ENCODE data around the gene CFAP77. TPM values are rescaled to one million over a fixed set of nuclear protein-coding genes. Genes with fewer than 3 reads are reported as not detected.
A peak's percentile ranks its signal among the peaks of the same experiment; 100 is the strongest.

The CFAP77 gene
- total and polyA plus RNA-seq, 2 donors from 2014 or later, result 0.50 TPM; not detected in 1

DNA sequence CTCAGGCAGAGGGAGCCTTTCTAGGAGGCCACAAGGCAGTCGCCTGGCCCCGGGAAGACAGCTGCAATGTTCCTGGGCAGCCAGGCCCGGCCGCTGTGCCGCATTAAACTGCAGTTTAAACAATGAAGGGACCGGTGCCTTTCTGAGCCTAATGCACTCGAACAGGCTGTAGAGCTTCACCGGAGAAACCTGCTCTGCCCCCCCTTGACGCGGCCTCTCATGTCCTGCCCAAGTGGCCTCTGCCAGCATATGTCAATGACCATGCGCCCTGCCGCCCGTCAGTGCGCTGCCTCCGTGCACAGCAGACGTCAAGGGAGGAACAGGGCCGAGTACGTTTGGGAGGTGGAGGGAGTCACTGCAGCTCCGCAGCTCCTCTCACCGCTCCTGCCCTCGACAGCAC, 133.9 kb downstream of the CFAP77 start:
- H3K4me1 ChIP-seq (ENCODE audit: control insufficient read depth in 2 of 3, insufficient read depth in 2 of 3, low read depth in 1 of 3, low read length in 3 of 3), result peaks cover 0 to 2% (median 0%) of the 10 kb centered on the region in 3 donors
- no peaks in the 10 kb centered on the region for H3K9me3 ChIP-seq (ENCODE audit: control insufficient read depth in 2 of 3, insufficient read depth in 1 of 3, low read length in 3 of 3)
- intact Hi-C loops (cut with DNase I), result no loop called here
- no peaks in the 10 kb centered on the region for H3K27me3 ChIP-seq (ENCODE audit: control insufficient read depth, insufficient read depth, low read length)
- DNase-seq (peak in 2 of 5 donors; percentile 60 to 63), FAIRE-seq (no peak)
- H3K36me3 ChIP-seq (ENCODE audit: control insufficient read depth in 2 of 3, insufficient read depth in 3 of 3, low read length in 3 of 3), result no peaks in the 10 kb centered on the region
- H3K27ac ChIP-seq (ENCODE audit: low read depth in 2 of 2, low read length in 2 of 2), result no peak overlapping the region
- H3K4me3 ChIP-seq (ENCODE audit: low read length in 3 of 3), result no peak overlapping the region
- H3K9ac ChIP-seq (ENCODE audit: low read length in 3 of 3), result no peak overlapping the region
- TF ChIP-seq, protein P1, sequence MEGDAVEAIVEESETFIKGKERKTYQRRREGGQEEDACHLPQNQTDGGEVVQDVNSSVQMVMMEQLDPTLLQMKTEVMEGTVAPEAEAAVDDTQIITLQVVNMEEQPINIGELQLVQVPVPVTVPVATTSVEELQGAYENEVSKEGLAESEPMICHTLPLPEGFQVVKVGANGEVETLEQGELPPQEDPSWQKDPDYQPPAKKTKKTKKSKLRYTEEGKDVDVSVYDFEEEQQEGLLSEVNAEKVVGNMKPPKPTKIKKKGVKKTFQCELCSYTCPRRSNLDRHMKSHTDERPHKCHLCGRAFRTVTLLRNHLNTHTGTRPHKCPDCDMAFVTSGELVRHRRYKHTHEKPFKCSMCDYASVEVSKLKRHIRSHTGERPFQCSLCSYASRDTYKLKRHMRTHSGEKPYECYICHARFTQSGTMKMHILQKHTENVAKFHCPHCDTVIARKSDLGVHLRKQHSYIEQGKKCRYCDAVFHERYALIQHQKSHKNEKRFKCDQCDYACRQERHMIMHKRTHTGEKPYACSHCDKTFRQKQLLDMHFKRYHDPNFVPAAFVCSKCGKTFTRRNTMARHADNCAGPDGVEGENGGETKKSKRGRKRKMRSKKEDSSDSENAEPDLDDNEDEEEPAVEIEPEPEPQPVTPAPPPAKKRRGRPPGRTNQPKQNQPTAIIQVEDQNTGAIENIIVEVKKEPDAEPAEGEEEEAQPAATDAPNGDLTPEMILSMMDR (IDR thresholded peaks at IDR 0.05; ENCODE audit: borderline replicate concordance, extremely low read depth, insufficient read depth), result no peak

GRCh38 chr9:132545578-132545977, 135.6 kb downstream of the CFAP77 start:
- FAIRE-seq, result no peak
- intact Hi-C loops (cut with DNase I), result no loop called here
- peak in 1 of 5 donors; percentile 12 for DNase-seq
- TF ChIP-seq, protein P1 (IDR thresholded peaks at IDR 0.05; ENCODE audit: borderline replicate concordance, extremely low read depth, insufficient read depth), result no peak
- H3K9me3 ChIP-seq (ENCODE audit: control insufficient read depth in 2 of 3, insufficient read depth in 1 of 3, low read length in 3 of 3), result no peaks in the 10 kb centered on the region
- H3K27ac ChIP-seq (ENCODE audit: low read depth in 2 of 2, low read length in 2 of 2), result no peak overlapping the region
- H3K4me1 ChIP-seq (ENCODE audit: control insufficient read depth in 2 of 3, insufficient read depth in 2 of 3, low read depth in 1 of 3, low read length in 3 of 3), result peaks cover 0 to 2% (median 0%) of the 10 kb centered on the region in 3 donors
- H3K27me3 ChIP-seq (ENCODE audit: control insufficient read depth, insufficient read depth, low read length), result no peaks in the 10 kb centered on the region
- H3K36me3 ChIP-seq (ENCODE audit: control insufficient read depth in 2 of 3, insufficient read depth in 3 of 3, low read length in 3 of 3), result no peaks in the 10 kb centered on the region
- H3K9ac ChIP-seq (ENCODE audit: low read length in 3 of 3), result no peak overlapping the region
- no peak overlapping the region for H3K4me3 ChIP-seq (ENCODE audit: low read length in 3 of 3)

GRCh38 chr9:132546148-132547051, 136.4 kb downstream of the CFAP77 start:
- Histone ChIP-seq H3K9ac (ENCODE audit: low read length in 3 of 3) (no peak overlapping the region), H3K9me3 (ENCODE audit: control insufficient read depth in 2 of 3, insufficient read depth in 1 of 3, low read length in 3 of 3) (no peaks in the 10 kb centered on the region), H3K36me3 (ENCODE audit: control insufficient read depth in 2 of 3, insufficient read depth in 3 of 3, low read length in 3 of 3) (no peaks in the 10 kb centered on the region), H3K4me3 (ENCODE audit: low read length in 3 of 3) (no peak overlapping the region), H3K27ac (ENCODE audit: low read depth in 2 of 2, low read length in 2 of 2) (no peak overlapping the region), H3K4me1 (ENCODE audit: control insufficient read depth in 2 of 3, insufficient read depth in 2 of 3, low read depth in 1 of 3, low read length in 3 of 3) (peaks cover 0 to 2% (median 0%) of the 10 kb centered on the region in 3 donors), H3K27me3 (ENCODE audit: control insufficient read depth, insufficient read depth, low read length) (no peaks in the 10 kb centered on the region)
- TF ChIP-seq, protein P1 (IDR thresholded peaks at IDR 0.05; ENCODE audit: borderline replicate concordance, extremely low read depth, insufficient read depth), result no peak
- intact Hi-C loops (cut with DNase I), result no loop called here
- no peak for FAIRE-seq
- DNase-seq, result peak; percentile 74 to 88 (median 78)
